Measurements from ENCODE around the gene PPP5C.

DNA sequence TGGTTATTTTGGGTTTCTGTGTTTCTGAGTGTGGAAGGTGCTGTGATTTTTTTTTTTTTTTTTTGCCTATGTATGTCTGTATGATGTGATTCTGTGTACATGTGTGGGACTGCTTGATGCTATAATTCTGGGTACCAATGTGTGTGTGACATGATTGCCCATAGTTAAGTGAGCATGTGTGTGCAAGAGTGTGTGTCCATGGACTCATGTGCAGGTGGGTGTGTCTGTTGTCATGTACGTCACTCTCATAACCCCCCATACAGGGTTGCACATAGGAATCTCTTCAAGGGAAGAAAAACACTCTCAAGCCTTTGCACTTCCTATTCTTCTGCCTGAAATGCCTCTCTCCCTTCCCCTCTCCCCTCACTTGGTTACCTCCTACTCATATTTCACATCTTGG is 2.5 kb upstream of the PPP5C start:
- TF ChIP-seq, protein P1, sequence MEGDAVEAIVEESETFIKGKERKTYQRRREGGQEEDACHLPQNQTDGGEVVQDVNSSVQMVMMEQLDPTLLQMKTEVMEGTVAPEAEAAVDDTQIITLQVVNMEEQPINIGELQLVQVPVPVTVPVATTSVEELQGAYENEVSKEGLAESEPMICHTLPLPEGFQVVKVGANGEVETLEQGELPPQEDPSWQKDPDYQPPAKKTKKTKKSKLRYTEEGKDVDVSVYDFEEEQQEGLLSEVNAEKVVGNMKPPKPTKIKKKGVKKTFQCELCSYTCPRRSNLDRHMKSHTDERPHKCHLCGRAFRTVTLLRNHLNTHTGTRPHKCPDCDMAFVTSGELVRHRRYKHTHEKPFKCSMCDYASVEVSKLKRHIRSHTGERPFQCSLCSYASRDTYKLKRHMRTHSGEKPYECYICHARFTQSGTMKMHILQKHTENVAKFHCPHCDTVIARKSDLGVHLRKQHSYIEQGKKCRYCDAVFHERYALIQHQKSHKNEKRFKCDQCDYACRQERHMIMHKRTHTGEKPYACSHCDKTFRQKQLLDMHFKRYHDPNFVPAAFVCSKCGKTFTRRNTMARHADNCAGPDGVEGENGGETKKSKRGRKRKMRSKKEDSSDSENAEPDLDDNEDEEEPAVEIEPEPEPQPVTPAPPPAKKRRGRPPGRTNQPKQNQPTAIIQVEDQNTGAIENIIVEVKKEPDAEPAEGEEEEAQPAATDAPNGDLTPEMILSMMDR (CRISPR knock-in tag; IDR thresholded peaks at IDR 0.05) = no peak
- TF ChIP-seq ZNF792 (CRISPR knock-in tag; IDR thresholded peaks at IDR 0.05) (no peak), RAD21 (CRISPR knock-in tag; IDR thresholded peaks at IDR 0.05) (no peak), SNRNP70 (IDR thresholded peaks at IDR 0.05; ENCODE audit: low read depth, low read length) (no peak), MAFG (CRISPR knock-in tag; IDR thresholded peaks at IDR 0.05) (no peak), TCF7L2 (IDR thresholded peaks at IDR 0.05; ENCODE audit: low read depth, low read length) (no peak), SP140L (CRISPR knock-in tag; IDR thresholded peaks at IDR 0.05; ENCODE audit: borderline replicate concordance) (no peak), ZNF24 (IDR thresholded peaks at IDR 0.05) (no peak), ZNF557 (CRISPR knock-in tag; IDR thresholded peaks at IDR 0.05) (no peak)
- TF ChIP-seq, protein P2, sequence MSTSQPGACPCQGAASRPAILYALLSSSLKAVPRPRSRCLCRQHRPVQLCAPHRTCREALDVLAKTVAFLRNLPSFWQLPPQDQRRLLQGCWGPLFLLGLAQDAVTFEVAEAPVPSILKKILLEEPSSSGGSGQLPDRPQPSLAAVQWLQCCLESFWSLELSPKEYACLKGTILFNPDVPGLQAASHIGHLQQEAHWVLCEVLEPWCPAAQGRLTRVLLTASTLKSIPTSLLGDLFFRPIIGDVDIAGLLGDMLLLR (CRISPR knock-in tag; IDR thresholded peaks at IDR 0.05) = no peak
- TF ChIP-seq, protein P3, sequence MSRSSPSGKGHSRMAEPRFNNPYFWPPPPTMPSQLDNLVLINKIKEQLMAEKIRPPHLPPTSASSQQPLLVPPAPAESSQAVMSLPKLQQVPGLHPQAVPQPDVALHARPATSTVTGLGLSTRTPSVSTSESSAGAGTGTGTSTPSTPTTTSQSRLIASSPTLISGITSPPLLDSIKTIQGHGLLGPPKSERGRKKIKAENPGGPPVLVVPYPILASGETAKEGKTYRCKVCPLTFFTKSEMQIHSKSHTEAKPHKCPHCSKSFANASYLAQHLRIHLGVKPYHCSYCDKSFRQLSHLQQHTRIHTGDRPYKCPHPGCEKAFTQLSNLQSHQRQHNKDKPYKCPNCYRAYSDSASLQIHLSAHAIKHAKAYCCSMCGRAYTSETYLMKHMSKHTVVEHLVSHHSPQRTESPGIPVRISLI (CRISPR knock-in tag; IDR thresholded peaks at IDR 0.05; ENCODE audit: borderline replicate concordance) = no peak
